Measurements from ENCODE around the gene TMEM253. TPM values are rescaled to one million over a fixed set of nuclear protein-coding genes. Genes with fewer than 3 reads are reported as not detected.
A peak's percentile ranks its signal among the peaks of the same experiment; 100 is the strongest.

The TMEM253 gene
- total RNA-seq, 1 experiment from 2014 or later: 0.59 TPM

GRCh38 chr14:21063479-21063878 lies 37.4 kb upstream of the TMEM253 start:
- H3K36me3 ChIP-seq (ENCODE audit: control insufficient read depth in 1 of 2, insufficient read depth in 2 of 2, low read length in 2 of 2): no peaks in the 10 kb centered on the region
- H3K9ac ChIP-seq (ENCODE audit: low read length): no peak overlapping the region
- TF ChIP-seq EZH2 (IDR thresholded peaks at IDR 0.05) (no peak), POLR2A (IDR thresholded peaks at IDR 0.05; ENCODE audit: borderline replicate concordance, extremely low read depth, insufficient read depth, insufficient read length) (no peak), POLR2AphosphoS5 (IDR thresholded peaks at IDR 0.05; ENCODE audit: low read depth, low read length) (no peak), EGR1 (IDR thresholded peaks at IDR 0.05; ENCODE audit: low read depth) (no peak), RAD21 (IDR thresholded peaks at IDR 0.05; ENCODE audit: low read depth) (no peak)
- POLR2A ChIA-PET: no interaction called here
- CTCF ChIA-PET: interaction anchor here (0.8 kb wide), 1 partner anchor 49 kb away, joined by 4 read pairs; no protein-coding TSS in a partner anchor
- RAD21 ChIA-PET (ENCODE audit: low non-redundant PET in 1 of 2, low total read pairs in 2 of 2, uncharacterized antibody in 2 of 2, unreplicated experiment in 2 of 2): no interaction called here
- no TSS peak for BruUV-seq (replicated peaks)
- no peak overlapping the region for H3K27ac ChIP-seq (ENCODE audit: low read depth, low read length)
- intact Hi-C loops (cut with micrococcal nuclease): no loop called here
- no peaks in the 10 kb centered on the region for H3K9me3 ChIP-seq (ENCODE audit: control insufficient read depth in 1 of 2, insufficient read depth in 1 of 2, low read depth in 1 of 2, low read length in 2 of 2)
- peaks cover 0 to 2% of the 10 kb centered on the region in 2 experiments; a peak in 1 of 4 replicates for H3K4me1 ChIP-seq (ENCODE audit: control insufficient read depth in 1 of 2, insufficient read depth in 2 of 2, low read length in 2 of 2)
- no peaks in the 10 kb centered on the region for H3K79me2 ChIP-seq (ENCODE audit: insufficient read depth, low read length)
- DNase-seq (ENCODE audit: low read depth, low spot score) (no peak), ATAC-seq (no peak)
- peaks cover 5% of the 10 kb centered on the region for H3K27me3 ChIP-seq (ENCODE audit: insufficient read depth, low read length)
- no peak overlapping the region for H3K4me3 ChIP-seq (replicated peaks in 1 of 2; ENCODE audit: low read depth in 1 of 2, low read length in 2 of 2)
- no peak overlapping the region for H3K4me2 ChIP-seq (ENCODE audit: low read length)
- H2AFZ ChIP-seq (ENCODE audit: low read depth, low read length, poor library complexity, severe bottlenecking): no peak overlapping the region
- no peaks in the 10 kb centered on the region for H4K20me1 ChIP-seq (ENCODE audit: insufficient read depth)
- H3K9me2 ChIP-seq (ENCODE audit: insufficient read depth): no peaks in the 10 kb centered on the region

- CTCF ChIA-PET: interaction anchor here (0.6 to 3.2 kb wide), 7 partner anchors 20 to 52 kb away, joined by 3 to 59 read pairs (median 5); no protein-coding TSS in a partner anchor
- DNase-seq (ENCODE audit: low read depth, low spot score): peak; percentile 19
- POLR2A ChIA-PET: interaction anchor here (0.8 to 2.6 kb wide), 2 partner anchors 38 to 52 kb away, joined by 3 to 14 read pairs; no protein-coding TSS in a partner anchor
- no peaks in the 10 kb centered on the region for H4K20me1 ChIP-seq (ENCODE audit: insufficient read depth)
- H3K4me1 ChIP-seq (ENCODE audit: control insufficient read depth in 1 of 2, insufficient read depth in 2 of 2, low read length in 2 of 2): peaks cover 7 to 28% of the 10 kb centered on the region in 2 experiments
- H3K27me3 ChIP-seq (ENCODE audit: insufficient read depth, low read length): peaks cover 9% of the 10 kb centered on the region
- H3K4me3 ChIP-seq (replicated peaks in 1 of 2; ENCODE audit: low read depth in 1 of 2, low read length in 2 of 2): no peak overlapping the region
- RAD21 ChIA-PET (ENCODE audit: low non-redundant PET in 1 of 2, low total read pairs in 2 of 2, uncharacterized antibody in 2 of 2, unreplicated experiment in 2 of 2): interaction anchor here (0.9 to 1.3 kb wide), 3 partner anchors 23 to 38 kb away, joined by 3 to 8 read pairs (median 3); no protein-coding TSS in a partner anchor
- no peak overlapping the region for H3K4me2 ChIP-seq (ENCODE audit: low read length)
- no peaks in the 10 kb centered on the region for H3K9me3 ChIP-seq (ENCODE audit: control insufficient read depth in 1 of 2, insufficient read depth in 1 of 2, low read depth in 1 of 2, low read length in 2 of 2)
- no peaks in the 10 kb centered on the region for H3K36me3 ChIP-seq (ENCODE audit: control insufficient read depth in 1 of 2, insufficient read depth in 2 of 2, low read length in 2 of 2)
- H3K9ac ChIP-seq (ENCODE audit: low read length): no peak overlapping the region
- no peaks in the 10 kb centered on the region for H3K79me2 ChIP-seq (ENCODE audit: insufficient read depth, low read length)
- no TSS peak for BruUV-seq (replicated peaks)
- H3K27ac ChIP-seq (ENCODE audit: low read depth, low read length): no peak overlapping the region
- H3K9me2 ChIP-seq (ENCODE audit: insufficient read depth): no peaks in the 10 kb centered on the region
- TF ChIP-seq POLR2AphosphoS5 (IDR thresholded peaks at IDR 0.05; ENCODE audit: low read depth, low read length): no peak
- TF ChIP-seq CTCF (IDR thresholded peaks at IDR 0.05 in 2 of 3, conservative IDR thresholded peaks at IDR 0.05 in 1 of 3; ENCODE audit: borderline replicate concordance in 1 of 3, insufficient read depth in 1 of 3, low read depth in 2 of 3, low read length in 2 of 3): peak; percentile 30 to 52 (median 40); a peak in 4 of 6 replicates
- TF ChIP-seq CEBPB (IDR thresholded peaks at IDR 0.05; ENCODE audit: low read depth): no peak
- peak; percentile 57 for TF ChIP-seq RAD21 (IDR thresholded peaks at IDR 0.05; ENCODE audit: low read depth)
- intact Hi-C loops (cut with micrococcal nuclease): no loop called here
- peak; percentile 41 for ATAC-seq
- H2AFZ ChIP-seq (ENCODE audit: low read depth, low read length, poor library complexity, severe bottlenecking): no peak overlapping the region
Measured at GRCh38 chr14:21066882-21067502, 33.9 kb upstream of the TMEM253 start.
